Renal cortex interstitium (tissue), 11 donors: ENCODE measurements around the gene HOXD8. TPM values are rescaled to one million over a fixed set of nuclear protein-coding genes. Genes with fewer than 3 reads are reported as not detected.

ENCODE experiments used
- DNase-seq, 11 donors: peaks; one replicate each; pipeline ENCODE4 v3.0.0-alpha.2; 2013; ENCODE audit warnings: low read depth in 9 of 11, low spot score in 4 of 11; ENCODE audit errors: extremely low read depth in 1 of 11
- polyA plus RNA-seq, 3 donors: library from polyadenylated mRNA; unstranded; fragments of 120-200 nt; gene quantifications; one replicate each; pipeline ENCODE4 v1.2.1, GENCODE V29; 2013; ENCODE audit not compliant: insufficient read length in 3 of 3

HOXD8 gene
- polyA plus RNA-seq, 3 donors = 169 to 187 (median 181) TPM

- DNase-seq = no peak
Observed at GRCh38 chr2:176085861-176086771, 43.4 kb upstream of the HOXD8 start.

GRCh38 chr2:176087330-176088047, 42.0 kb upstream of the HOXD8 start:
- no peak for DNase-seq

GRCh38 chr2:176088048-176088936, 41.2 kb upstream of the HOXD8 start:
- no peak for DNase-seq

- no peak for DNase-seq
Observed at GRCh38 chr2:176088937-176089842, 40.3 kb upstream of the HOXD8 start.

GRCh38 chr2:176089843-176090395, 39.6 kb upstream of the HOXD8 start:
- no peak for DNase-seq

GRCh38 chr2:176090862-176091261, 38.6 kb upstream of the HOXD8 start:
- no peak for DNase-seq

GRCh38 chr2:176091329-176092258, 37.9 kb upstream of the HOXD8 start:
- DNase-seq = no peak

- no peak for DNase-seq
Observed at GRCh38 chr2:176092270-176093144, 37.0 kb upstream of the HOXD8 start, which contains the start of gene HOXD13. HOXD13 (plus strand) TSS chr2:176092721; CDS start chr2:176092891, 170 bp downstream.

GRCh38 chr2:176093145-176093897, 36.2 kb upstream of the HOXD8 start:
- DNase-seq = no peak

- no peak for DNase-seq
Observed at GRCh38 chr2:176093898-176094249, 35.6 kb upstream of the HOXD8 start.

GRCh38 chr2:176094349-176094748, 35.2 kb upstream of the HOXD8 start:
- no peak for DNase-seq

- no peak for DNase-seq
Observed at GRCh38 chr2:176095421-176095820, 34.1 kb upstream of the HOXD8 start.

- DNase-seq = no peak
Observed at GRCh38 chr2:176096243-176096985, 33.1 kb upstream of the HOXD8 start.

GRCh38 chr2:176096986-176097819, 32.3 kb upstream of the HOXD8 start:
- DNase-seq = no peak
